Measurements from ENCODE around the gene LYST.

LYST gene

DNA sequence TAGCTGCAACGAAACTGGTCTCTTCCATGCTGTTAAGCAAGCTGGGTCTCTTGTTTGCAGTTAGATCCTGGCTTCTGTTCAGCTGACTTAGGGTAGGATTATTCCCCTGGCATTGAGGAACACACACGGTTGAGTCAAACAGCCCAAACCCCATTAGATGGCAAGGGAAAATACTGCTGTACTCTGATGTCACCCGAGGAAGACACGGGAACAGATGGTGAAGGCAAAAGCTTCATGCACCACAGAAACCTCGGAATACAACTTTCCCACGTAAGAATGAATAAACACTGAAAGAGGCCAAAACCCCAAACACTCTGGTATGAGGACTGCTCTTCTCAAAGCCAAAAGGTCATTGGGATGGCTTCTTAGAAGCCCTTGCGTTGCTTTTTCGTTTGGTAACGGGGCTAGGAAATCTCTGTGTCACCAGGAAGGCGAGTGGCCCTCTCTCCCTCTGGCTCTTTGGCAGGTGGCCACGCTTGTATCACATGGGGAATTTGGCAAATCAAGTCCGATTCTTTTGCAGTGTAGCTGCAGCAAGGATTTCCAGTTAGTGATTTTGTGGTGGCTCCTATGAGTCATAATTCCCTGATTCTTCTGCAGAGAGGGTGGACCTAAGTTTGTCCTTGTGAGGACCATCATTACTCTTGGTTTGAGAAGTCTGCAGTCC, 16.7 kb upstream of the LYST start:
- peak; percentile 87 for DNase-seq (ENCODE audit: low spot score)

DNA sequence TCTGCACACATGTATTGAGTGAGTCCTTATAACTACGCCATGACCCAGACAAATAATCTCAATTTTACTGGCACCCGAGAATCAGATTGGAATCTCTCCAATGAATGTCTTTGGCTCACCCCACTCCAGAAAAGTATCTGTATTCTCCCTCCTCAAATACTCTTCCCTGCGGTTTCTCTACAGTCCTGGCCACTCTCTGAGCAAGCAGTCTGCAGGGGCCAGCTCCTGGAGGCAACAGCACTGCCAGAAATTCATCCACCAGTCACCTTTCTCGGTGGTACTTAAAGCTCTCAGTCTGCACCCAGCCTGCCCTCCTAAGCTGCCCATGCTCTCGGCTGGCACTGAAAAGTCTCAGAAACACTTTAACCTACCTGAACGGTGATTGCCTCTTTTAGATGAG, 16.1 kb upstream of the LYST start:
- DNase-seq (ENCODE audit: low spot score) = no peak

DNA sequence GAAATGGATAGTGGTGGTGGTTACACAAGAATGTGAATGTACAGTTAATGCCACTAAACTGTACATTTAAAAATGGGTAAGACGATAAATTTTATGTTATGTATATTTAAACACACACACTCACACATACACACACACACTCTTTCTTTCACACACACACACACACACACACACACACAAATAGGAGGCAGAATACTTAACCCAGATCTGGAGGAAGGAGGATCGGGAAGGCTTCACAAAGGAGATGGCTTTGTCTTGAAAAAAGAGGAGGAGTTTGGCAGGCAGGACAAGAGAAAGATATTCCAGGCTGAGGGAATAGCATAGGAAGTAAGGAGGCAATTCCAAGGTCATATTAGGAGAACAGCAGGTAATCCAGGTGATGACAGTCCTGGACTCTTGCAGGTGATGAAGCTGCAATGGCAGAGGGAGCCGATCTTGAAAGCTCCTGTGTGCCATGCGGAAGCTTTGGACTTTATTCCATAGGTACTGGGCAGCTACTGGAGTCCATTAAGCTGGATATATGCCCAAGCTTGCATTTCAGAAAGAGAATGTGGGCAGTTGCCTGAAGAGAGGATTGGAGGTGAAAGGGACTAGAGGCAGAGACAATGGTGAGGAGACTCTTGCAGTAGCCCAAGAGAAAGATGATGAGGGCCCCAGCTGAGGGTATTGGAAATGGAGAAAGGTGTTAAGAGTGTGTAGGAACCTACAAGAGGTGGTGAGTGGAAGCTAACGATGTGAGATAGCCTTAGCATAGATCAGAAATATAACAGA, 15.4 kb upstream of the LYST start:
- DNase-seq (ENCODE audit: low spot score) = no peak

DNA sequence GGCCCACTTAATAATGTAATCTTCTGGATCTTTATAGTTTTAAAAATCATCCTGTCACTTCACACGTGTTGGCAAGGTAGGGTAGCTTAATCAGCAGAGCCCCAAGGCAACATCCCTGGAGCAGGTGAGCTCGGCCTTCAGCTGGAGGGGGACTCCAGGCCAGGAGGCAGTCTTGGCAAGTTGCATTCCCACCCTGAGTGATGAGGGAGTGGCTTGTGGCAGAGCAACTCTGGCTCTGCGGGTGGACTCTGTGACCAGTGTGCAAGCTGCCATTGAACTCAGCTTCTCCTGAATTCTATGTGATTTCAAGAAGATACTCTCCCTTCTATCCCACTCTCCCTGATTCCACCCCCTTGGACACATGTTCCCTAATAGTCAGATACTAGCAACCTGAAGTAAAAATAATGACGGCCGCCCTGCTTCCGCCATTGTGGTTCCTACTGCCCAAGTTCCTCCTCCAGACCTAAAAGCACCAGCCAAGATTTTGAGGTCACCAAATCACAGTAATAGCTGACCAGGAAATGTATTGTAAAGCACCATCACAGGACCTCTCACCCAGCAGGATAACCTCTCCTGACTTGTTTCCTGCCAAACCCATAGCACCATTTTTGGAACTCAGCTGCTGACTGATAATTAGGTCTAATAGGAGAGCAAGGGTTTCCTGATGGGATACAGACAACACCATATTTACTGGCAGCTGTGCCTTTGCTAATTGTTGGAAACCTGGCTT, 11.5 kb upstream of the LYST start:
- DNase-seq (ENCODE audit: low spot score) = peak; percentile 74

DNA sequence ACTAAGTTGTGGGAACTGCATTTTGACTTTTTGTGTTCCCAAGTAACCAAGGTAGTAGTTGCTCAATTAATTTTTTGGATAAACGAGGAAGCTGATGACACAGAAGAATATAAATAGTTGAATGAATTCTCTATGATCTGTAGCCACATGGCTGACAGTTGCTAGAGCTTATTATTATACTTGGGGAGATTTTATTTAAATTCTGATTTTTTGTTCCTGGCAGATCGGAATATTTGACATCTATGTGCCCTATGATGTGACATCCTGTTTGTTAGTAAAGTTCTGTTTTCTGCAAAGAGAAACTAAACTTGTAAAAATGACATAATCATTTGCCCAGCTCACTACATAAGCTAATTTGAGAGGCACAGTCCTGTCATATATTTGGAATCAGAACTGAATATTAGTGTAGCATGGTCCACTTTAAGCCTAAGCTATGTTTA, 9.7 kb upstream of the LYST start:
- DNase-seq (ENCODE audit: low spot score) = no peak

DNA sequence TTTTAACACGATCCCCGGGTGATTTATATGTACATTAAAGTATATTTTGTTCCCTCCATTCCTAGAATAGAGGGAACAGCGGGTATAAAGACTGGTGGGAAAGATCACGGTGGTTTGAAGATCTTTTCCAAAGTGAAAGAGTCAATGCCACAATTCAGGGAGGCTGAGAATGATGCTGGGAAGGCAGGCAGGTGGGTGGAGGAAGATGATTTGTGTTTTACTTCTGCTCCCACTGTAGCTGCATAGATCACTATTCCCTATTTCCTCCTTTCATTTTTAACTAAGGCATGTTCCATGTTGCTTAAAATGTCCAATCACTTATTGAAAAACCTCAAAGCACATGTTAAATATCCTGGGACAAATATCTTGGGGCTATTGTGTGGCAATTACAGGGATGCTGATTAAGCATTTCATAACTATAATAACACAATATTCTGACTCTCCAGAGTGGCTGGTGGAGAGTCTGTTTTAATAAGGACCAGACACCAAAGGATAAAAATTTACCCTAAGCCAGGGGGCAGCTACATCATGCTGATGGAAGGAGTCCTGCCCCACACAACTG, 8.4 kb upstream of the LYST start:
- DNase-seq (ENCODE audit: low spot score) = no peak

DNA sequence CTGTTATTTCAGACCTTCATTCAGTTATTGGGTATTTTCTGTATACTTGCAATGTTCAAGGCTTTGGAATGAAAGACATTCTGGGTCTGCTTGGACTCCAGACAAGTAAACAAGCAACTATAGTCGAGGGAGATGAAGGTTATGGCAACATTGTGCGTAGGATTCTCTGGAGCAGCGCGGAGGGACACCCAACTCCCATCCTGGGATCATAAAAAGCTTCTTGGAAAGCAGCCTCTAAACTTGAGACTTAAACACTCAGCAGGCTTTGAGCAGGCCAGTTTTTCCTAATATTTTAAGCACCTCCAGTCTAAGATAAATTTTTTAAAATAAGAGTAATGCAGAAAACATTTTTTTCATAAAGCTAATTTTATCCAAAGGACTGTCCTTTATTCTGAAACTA, 7.6 kb upstream of the LYST start:
- no peak for DNase-seq (ENCODE audit: low spot score)

DNA sequence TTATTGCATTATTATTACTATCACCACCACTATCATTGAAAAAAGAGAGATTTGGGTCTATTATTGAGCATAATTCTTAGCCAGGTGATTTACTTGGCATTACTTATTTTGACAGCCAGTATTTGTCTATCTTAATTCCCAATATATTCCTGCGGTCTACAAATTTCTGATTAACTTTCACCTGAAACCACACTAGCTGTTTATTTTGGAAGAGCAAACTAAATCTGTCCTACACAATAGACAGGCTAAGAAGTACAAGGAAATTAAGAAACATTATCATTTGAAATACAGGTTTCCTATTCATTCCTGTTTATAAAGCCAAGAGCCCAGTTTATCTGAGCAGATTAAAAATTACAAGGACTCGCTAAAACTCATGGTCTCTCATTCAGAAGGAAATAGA, 6.9 kb upstream of the LYST start:
- DNase-seq (ENCODE audit: low spot score) = no peak

DNA sequence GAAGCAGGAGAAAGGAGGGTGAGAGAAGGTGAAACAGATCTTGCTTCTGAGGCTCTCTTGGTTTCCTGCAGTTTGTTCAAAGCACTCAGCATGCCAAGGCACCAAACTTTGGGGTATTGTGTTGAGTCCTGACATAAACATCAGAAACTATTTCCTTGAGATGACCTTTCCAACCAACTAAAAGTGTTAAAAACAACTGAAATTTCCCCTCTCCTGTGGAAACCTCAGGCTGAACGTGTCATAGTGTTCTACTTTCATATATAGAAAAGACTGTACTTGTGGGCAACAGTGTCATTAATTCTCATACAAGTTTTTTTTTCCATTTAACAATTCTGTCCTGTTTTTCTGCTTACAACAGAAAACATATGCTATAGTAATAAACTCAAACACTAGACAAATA, 6.3 kb upstream of the LYST start:
- DNase-seq (ENCODE audit: low spot score) = no peak

DNA sequence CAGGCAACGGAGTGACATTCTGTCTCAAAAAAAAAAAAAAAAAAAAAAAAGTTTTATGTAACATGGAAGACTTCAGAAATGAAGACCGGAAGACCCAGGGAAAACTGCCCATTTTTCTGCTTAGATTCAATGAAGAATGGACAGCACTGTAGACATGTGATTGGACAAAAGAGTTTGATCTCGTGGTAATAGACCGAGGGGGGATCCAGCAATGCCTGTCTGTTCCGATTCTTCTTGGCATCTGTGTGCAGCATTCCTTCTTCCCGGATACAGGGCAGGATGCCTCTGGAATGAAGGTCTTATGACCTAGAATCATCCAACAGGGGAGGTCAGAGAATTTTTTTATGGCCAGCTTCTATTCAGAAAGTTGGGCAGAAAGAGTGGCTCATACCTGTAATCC, 5.6 kb upstream of the LYST start:
- no peak for DNase-seq (ENCODE audit: low spot score)

DNA sequence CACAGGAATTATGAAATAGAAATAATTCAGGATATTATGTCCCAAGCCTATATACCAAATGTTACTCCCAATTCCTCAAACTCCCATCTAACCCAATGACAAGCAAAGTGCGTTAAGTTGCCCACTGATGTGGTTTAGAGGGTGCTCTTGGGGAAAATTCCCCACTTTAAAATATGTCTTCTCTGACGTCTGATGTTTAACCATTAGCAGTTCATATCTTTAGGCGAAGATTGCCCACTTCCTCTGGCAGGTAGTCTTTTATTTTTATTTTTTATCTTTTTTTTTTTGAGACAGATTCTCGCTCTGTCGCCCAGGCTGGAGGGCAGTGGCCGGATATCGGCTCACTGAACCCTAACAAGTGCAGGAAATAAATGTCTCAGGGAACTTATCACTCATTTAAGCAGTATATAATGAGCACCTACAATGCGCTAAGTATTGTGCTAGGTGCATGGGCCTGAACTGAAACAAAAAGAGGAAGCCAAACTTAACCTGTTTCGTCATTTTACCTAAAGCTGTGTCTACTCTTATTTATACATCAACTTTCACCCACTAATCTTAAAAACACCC, 1.3 kb upstream of the LYST start:
- DNase-seq (ENCODE audit: low spot score) = no peak

DNA sequence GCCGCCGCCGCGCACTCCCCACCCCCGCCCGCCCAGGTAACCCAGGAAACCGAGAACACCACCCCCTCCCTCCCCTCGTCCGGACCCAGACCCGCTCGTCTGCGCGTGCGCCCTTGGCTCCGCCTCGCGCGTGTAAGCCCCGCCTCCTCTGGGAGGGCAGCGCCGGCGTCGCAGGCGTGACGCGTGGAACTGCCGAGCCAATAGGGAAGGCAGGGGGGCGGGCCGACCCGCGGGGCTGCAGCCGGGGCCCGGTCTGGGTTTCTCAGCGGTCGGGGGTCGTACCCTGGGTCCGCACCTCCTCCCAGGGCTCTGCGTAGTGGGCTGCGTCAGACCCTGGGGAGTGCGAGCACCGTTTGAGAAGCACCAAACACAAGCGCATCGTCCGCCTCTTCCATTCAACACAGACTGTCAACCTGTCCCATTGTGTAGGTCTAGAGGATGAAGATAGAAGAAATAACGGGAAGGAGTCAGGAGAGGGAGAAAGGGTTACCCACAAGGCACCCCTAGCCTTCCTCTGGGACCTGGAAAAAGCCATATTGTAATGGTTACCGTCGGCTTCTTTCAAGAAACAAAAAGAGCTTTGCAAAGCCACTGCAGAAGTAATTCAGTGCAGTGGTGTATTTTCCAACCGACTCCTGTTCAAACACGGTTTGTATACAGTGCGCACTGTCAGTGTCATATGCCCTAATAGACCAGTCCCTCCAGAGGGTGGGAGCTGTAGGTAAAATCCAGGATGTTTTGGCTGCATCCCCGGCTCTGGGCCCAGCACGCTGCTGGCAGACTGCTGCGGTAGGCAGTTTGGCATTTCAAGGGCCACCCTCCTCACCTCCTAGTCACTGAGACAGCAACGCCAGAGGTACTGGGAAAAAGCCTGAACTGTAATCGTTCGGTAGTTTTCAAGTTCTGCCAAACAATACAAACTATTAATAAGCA, 473 bp upstream of the LYST start:
- peak; percentile 97 for DNase-seq (ENCODE audit: low spot score)

DNA sequence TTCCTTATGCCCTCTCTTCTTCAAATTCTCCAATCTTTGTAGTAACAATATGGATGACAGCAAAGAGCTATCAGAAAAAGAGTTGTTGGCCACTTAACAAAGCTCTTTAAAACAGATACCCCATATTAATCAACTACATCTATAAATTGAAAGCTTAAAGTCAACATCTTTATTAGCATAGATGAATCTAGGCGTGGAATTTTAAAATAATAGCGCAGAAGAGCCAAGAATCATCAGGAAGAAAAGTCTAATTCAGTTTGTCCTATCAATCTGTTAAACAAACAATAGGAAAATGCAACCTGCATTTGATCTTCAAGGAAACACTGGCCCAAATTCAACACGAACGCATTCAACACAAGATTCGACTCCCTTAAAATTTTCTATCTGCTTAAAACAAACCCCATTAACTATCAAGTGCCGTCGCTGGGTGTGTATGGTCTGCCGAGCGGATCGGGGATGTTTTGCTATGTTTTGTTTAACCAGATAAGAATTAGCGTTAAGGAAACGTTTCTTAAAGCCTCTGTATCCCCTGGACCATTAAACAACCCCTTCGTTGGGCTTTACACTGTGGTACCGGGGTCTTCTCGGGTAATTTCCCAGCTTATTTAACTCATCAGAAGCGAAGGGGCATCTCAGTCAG, 1.0 kb downstream of the LYST start:
- no peak for DNase-seq (ENCODE audit: low spot score)

DNA sequence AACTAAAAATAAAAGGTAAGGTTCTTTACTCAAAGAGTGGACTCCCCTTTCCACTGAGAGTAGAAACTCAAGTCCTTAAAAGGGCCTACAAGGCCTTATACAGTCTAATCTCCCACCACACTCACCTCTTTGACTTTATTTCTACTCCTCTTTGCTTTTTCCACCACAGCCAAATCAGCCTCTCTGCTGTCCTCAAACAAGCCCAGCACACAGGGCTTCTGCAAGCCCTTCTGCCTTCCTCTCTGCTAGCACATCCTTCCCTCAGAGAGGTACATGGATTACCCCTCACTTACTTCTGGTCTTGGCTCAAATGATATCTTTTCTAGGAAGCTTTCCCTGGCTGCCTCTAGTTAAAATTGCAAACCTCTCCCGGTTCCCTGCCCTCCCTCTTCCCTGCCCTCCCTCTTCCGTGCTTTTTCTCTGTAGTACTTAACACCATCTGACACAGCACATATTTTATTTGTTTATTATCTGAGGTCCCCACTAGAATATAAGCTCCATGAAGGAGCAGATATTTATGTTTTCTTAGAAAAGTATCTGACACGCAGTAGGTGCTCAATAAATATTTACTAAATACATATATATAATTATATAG, 1.7 kb downstream of the LYST start:
- no peak for DNase-seq (ENCODE audit: low spot score)

DNA sequence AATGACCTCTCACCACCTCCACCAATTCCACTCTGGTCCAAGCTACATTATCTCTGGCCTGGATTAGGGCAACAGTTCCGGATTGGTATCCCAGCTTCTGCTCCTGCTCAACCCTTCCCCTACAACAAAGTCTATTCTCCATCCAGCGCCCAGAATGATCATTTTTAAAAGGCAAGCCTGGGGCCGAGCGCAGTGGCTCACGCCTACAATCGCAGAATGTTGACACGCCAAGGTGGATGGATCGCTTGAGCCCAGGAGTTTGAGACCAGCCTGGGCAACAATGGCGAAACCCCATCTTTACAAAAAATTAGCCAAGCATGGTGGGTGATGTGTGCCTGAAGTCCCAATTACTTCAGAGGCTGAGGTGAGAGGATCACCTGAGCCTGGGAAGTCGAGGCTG, 2.2 kb downstream of the LYST start:
- DNase-seq (ENCODE audit: low spot score) = no peak

DNA sequence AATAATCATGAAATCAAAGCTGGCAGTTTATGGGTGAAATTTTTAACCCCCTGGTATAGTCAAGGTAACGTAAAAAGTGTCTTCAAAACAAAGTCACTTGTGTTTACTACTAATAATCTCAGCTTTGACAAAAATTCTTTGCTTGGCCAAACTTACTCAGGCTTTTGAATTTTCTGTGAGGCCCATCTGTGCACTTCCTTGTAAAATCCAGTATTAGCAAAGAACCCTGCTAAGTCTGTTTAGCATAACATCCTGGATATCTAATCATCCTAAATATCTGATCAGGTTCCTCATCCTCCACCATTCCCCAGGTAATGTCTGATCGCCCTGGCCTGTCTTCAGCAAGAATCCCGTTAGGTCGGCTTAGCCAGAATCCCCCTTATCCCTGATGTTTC, 3.0 kb downstream of the LYST start:
- no peak for DNase-seq (ENCODE audit: low spot score)

DNA sequence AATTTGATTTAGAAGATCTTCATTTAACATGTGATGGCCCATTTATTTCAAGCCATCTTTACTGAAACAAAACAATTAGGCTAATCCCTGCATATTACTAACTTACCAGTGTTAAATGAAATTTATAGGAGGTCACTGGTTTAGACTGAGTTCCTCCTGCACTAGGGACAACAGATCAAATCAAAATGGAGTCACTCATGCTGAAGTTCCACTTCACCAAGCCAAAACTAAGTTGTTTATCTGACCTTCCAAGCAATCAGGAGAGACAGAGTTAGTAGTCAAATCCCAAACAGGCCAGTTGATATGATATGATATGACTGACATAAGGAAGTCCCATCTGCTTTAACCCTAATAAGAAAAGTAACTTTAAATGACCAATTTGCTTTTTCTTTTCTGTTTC, 4.8 kb downstream of the LYST start:
- DNase-seq (ENCODE audit: low spot score) = no peak

DNA sequence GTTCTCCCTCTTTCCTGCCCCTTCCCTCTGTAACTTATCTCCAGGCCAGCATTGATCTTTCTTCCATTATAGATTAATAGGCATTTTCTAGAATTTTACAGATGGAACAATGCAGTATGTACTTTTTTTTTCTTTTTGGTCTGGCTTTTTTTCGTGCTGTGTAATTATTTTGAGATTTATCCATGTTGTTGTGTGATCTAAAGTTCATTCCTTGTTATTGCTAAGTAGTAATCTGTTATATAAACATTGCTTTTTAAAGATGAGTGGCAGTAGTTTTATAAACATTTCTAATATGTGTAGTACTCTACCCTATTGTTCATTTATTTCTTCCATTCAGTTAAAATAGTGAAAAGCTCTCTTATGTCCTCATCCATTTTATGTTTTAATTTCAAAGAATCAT, 5.9 kb downstream of the LYST start:
- DNase-seq (ENCODE audit: low spot score) = no peak

DNA sequence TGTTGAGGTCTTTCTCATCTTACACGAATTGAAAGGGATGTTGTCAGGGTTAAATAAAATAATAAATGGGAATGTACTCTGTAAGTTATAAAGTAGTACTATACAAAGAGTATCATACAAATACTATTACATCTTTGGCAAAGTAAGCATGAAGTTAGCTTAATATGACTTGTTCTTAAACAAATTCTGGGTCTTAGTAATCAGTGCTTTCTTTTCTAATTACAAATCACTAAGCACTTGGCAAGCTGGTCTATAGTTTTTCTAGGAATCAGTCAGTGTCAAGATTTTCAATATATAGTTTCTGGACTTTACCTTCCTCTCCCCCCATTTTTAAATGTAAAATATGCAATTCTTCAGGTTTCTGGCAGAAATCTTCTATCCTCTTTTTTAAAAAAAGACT, 6.9 kb downstream of the LYST start:
- DNase-seq (ENCODE audit: low spot score) = no peak

DNA sequence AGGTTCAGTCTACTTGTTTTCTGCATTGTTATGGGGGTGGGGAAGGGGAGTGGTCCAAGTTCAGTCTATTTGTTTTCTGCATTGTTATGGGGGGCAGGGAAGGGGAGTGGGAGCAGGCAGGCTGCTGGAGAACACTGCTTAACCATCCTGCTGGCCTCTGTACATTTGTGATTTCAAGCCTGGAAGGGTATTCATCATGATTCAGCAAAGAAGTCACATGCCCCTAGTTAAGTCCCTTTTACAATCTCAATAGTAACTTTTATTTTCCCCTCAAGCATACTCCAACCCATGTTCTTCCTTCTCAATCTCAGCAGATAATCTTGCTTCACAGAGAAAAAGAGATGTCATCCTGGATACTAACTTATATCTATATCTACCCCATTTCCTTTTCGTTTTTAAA, 7.9 kb downstream of the LYST start:
- DNase-seq (ENCODE audit: low spot score) = no peak

DNA sequence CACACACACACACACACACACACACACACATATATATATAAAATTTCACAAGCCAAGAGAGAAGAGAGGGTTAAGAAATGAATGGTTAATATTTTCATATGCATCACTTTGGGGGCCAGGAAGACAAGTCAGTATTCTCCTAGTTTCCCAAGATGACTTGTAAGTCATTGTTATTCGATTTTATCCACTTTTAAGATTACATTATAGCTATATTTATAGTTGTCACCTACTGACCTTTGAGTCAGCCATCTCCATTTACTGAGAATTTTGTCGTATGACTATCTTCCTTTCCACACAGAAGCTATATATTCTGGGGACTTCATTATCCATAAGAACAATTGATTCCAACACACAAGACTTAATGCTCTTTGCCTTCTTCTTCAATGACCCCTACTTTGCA, 8.9 kb downstream of the LYST start:
- DNase-seq (ENCODE audit: low spot score) = no peak
